ENCODE results near the gene RNF112. TPM values are rescaled to one million over a fixed set of nuclear protein-coding genes. Genes with fewer than 3 reads are reported as not detected.

RNF112 gene
- total RNA-seq, 1 donor from 2014 or later, result 0.67 TPM

DNA sequence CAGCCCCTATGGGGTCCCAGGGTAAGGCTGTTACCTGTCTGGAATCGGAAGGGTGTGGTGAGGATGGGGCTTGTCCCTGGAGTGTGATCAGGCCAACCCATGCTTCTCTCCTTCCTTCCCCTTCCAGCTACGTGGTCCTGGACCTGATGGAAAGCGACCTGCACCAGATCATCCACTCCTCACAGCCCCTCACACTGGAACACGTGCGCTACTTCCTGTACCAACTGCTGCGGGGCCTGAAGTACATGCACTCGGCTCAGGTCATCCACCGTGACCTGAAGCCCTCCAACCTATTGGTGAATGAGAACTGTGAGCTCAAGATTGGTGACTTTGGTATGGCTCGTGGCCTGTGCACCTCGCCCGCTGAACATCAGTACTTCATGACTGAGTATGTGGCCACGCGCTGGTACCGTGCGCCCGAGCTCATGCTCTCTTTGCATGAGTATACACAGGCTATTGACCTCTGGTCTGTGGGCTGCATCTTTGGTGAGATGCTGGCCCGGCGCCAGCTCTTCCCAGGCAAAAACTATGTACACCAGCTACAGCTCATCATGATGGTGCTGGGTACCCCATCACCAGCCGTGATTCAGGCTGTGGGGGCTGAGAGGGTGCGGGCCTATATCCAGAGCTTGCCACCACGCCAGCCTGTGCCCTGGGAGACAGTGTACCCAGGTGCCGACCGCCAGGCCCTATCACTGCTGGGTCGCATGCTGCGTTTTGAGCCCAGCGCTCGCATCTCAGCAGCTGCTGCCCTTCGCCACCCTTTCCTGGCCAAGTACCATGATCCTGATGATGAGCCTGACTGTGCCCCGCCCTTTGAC is 30.3 kb upstream of the RNF112 start:
- Mint-ChIP-seq H3K4me1 (ENCODE audit: low read depth) (peaks cover 69% of the 10 kb centered on the region), H3K27ac (ENCODE audit: unreplicated experiment) (peak overlapping the region; percentile 49), H3K36me3 (ENCODE audit: low read depth) (peaks cover 31% of the 10 kb centered on the region), H3K27me3 (ENCODE audit: low read depth) (no peaks in the 10 kb centered on the region), H3K9me3 (ENCODE audit: low read depth) (no peaks in the 10 kb centered on the region), H3K4me3 (ENCODE audit: unreplicated experiment) (no peak overlapping the region)
- peak; percentile 88 for DNase-seq (ENCODE audit: low spot score)
- TF ChIP-seq, protein P1, sequence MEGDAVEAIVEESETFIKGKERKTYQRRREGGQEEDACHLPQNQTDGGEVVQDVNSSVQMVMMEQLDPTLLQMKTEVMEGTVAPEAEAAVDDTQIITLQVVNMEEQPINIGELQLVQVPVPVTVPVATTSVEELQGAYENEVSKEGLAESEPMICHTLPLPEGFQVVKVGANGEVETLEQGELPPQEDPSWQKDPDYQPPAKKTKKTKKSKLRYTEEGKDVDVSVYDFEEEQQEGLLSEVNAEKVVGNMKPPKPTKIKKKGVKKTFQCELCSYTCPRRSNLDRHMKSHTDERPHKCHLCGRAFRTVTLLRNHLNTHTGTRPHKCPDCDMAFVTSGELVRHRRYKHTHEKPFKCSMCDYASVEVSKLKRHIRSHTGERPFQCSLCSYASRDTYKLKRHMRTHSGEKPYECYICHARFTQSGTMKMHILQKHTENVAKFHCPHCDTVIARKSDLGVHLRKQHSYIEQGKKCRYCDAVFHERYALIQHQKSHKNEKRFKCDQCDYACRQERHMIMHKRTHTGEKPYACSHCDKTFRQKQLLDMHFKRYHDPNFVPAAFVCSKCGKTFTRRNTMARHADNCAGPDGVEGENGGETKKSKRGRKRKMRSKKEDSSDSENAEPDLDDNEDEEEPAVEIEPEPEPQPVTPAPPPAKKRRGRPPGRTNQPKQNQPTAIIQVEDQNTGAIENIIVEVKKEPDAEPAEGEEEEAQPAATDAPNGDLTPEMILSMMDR (IDR thresholded peaks at IDR 0.05), result no peak

DNA sequence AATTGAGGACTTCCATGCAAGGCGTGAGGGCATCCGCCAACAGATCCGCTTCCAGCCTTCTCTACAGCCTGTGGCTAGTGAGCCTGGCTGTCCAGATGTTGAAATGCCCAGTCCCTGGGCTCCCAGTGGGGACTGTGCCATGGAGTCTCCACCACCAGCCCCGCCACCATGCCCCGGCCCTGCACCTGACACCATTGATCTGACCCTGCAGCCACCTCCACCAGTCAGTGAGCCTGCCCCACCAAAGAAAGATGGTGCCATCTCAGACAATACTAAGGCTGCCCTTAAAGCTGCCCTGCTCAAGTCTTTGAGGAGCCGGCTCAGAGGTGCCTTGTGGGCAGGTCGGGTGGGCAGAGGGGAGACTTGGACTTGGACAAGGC is 29.7 kb upstream of the RNF112 start:
- no peaks in the 10 kb centered on the region for H3K9me3 Mint-ChIP-seq (ENCODE audit: low read depth)
- peaks cover 31% of the 10 kb centered on the region for H3K36me3 Mint-ChIP-seq (ENCODE audit: low read depth)
- no peaks in the 10 kb centered on the region for H3K27me3 Mint-ChIP-seq (ENCODE audit: low read depth)
- no peak overlapping the region for H3K27ac Mint-ChIP-seq (ENCODE audit: unreplicated experiment)
- peaks cover 73% of the 10 kb centered on the region for H3K4me1 Mint-ChIP-seq (ENCODE audit: low read depth)
- peak; percentile 76 for DNase-seq (ENCODE audit: low spot score)
- TF ChIP-seq, protein P1 (IDR thresholded peaks at IDR 0.05), result no peak
- no peak overlapping the region for H3K4me3 Mint-ChIP-seq (ENCODE audit: unreplicated experiment)

DNA sequence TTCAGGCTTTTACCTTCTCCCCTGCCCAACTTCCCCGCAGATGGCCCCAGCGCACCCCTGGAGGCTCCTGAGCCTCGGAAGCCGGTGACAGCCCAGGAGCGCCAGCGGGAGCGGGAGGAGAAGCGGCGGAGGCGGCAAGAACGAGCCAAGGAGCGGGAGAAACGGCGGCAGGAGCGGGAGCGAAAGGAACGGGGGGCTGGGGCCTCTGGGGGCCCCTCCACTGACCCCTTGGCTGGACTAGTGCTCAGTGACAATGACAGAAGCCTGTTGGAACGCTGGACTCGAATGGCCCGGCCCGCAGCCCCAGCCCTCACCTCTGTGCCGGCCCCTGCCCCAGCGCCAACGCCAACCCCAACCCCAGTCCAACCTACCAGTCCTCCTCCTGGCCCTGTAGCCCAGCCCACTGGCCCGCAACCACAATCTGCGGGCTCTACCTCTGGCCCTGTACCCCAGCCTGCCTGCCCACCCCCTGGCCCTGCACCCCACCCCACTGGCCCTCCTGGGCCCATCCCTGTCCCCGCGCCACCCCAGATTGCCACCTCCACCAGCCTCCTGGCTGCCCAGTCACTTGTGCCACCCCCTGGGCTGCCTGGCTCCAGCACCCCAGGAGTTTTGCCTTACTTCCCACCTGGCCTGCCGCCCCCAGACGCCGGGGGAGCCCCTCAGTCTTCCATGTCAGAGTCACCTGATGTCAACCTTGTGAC is 29.1 kb upstream of the RNF112 start:
- H3K9me3 Mint-ChIP-seq (ENCODE audit: low read depth), result no peaks in the 10 kb centered on the region
- H3K36me3 Mint-ChIP-seq (ENCODE audit: low read depth), result peaks cover 31% of the 10 kb centered on the region
- no peak overlapping the region for H3K4me3 Mint-ChIP-seq (ENCODE audit: unreplicated experiment)
- peaks cover 74% of the 10 kb centered on the region for H3K4me1 Mint-ChIP-seq (ENCODE audit: low read depth)
- H3K27ac Mint-ChIP-seq (ENCODE audit: unreplicated experiment), result peak overlapping the region; percentile 49
- TF ChIP-seq, protein P1 (IDR thresholded peaks at IDR 0.05), result no peak
- peak; percentile 86 for DNase-seq (ENCODE audit: low spot score)
- H3K27me3 Mint-ChIP-seq (ENCODE audit: low read depth), result no peaks in the 10 kb centered on the region

DNA sequence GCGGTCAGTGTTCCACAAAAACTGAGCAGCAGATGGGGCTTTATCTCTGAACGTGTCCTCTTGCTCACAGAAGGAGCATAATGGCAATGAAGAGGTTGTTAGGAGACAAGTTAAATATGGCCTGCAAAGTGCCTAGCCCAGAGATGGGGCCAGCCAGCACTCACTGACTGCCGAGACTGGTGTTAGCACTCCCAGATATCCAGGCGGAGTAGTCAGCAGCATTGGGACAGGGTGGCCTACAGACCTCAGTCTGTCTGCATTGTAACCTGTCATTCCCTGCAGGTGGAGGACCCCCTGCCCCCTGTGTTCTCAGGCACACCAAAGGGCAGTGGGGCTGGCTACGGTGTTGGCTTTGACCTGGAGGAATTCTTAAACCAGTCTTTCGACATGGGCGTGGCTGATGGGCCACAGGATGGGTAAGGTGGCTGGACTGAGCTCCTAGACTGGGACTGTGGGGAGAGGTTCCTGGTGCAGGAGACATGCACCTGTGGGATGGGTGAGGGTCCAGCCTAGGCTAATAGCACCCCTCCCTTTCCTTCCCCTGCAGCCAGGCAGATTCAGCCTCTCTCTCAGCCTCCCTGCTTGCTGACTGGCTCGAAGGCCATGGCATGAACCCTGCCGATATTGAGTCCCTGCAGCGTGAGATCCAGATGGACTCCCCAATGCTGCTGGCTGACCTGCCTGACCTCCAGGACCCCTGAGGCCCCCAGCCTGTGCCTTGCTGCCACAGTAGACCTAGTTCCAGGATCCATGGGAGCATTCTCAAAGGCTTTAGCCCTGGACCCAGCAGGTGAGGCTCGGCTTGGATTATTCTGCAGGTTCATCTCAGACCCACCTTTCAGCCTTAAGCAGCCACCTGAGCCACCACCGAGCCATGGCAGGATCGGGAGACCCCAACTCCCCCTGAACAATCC is 28.2 kb upstream of the RNF112 start:
- Mint-ChIP-seq H3K4me3 (ENCODE audit: unreplicated experiment) (no peak overlapping the region), H3K27ac (ENCODE audit: unreplicated experiment) (peak overlapping the region; percentile 49), H3K27me3 (ENCODE audit: low read depth) (no peaks in the 10 kb centered on the region), H3K36me3 (ENCODE audit: low read depth) (peaks cover 31% of the 10 kb centered on the region), H3K9me3 (ENCODE audit: low read depth) (no peaks in the 10 kb centered on the region), H3K4me1 (ENCODE audit: low read depth) (peaks cover 77% of the 10 kb centered on the region)
- TF ChIP-seq, protein P1 (IDR thresholded peaks at IDR 0.05), result no peak
- peak; percentile 51 for DNase-seq (ENCODE audit: low spot score)
